ENCODE data around the gene BCL2L12.

Gene BCL2L12

DNA sequence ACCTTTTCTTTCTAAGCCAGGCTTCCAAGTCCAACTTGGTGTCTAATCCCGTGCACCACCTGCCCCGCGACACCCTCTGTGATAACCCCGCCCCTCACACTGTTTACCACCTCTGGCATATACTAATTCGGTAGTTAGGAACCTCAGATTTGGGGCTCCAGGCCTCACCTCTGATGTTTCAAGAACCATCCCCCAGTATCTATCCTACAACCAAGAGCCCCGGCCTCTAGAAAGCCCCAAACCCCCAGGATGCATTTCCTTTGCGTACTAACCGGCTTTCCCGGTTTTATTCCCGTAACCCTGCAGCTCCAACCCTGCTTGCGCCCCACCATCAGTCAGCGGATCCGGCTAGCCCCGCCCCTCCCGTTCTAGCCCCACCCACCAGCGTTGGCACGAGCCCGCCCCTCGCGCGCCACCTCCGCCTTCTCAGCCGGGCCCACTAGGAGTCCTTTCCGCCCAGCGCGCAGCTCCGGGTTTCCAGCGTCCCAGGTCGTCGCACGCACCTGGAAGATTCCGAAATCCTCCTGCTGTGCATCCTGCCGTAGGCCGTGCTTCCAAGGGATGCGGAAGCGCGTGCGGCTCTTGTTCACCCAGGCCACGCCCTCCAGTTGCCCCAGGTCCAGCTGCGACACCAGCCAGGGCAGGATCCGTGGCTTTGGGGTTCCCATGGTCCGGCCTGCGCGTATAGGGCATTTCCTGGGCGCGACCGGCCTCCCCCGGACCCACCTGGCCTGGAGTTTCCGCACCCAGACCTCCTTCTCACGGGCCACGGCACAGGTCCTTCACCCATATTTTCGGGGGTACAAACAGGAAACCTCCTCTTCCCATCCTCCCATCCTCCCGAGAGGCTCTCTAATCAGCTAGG is 1.3 kb upstream of the BCL2L12 start:
- DNase-seq, result peak; percentile 96

DNA sequence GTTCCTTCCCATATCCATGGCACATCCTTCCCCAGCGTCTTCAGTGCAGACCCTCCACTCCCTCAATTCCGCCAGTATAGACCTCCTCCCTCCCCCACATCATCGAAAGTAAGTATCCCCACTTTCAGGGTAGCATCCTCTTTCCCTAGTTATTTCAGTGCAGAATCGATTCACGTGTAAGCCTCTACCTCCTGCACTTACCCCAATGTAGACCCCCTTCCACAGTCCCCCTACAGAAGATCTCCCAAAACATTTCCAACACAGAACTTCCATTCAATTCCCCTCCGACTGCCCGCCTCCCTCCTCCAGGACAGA is 740 bp upstream of the BCL2L12 start:
- DNase-seq, result no peak

DNA sequence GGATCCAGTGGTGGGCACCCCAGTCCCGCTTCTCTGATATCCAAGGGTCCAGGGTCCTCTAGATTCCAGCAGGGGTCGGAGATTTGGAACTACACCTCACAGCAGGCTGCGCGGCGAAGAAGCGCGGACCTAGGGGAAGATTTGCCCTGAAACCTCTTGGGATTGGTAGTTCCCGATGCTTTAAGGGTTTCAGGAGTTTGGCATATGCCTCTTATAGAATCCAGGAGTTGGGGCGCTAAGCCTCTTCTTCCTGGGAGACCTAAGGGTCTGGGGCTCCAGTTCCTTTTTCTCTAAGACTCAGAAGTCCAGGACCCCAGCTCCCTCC is 349 bp downstream of the BCL2L12 start:
- DNase-seq, result no peak

DNA sequence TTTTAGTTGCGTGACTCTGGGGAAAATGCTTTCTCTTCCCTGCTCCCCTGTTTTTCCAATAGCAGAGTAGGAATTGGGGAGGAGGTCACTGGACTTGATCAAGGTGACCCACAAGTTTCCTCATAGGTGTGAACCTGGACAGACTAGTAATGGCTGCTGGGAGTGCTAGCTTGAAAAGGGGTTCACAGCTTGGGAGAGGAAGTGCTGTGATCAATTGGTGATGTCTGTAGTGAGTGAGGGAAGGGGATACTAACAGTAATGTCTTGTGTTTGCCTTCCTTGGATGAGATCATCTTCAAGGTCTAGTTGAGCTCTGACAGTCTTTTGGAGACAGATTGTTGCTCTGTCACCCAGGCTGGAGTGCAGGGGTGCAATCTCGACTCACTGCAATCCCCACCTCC is 1.7 kb downstream of the BCL2L12 start:
- DNase-seq, result no peak

DNA sequence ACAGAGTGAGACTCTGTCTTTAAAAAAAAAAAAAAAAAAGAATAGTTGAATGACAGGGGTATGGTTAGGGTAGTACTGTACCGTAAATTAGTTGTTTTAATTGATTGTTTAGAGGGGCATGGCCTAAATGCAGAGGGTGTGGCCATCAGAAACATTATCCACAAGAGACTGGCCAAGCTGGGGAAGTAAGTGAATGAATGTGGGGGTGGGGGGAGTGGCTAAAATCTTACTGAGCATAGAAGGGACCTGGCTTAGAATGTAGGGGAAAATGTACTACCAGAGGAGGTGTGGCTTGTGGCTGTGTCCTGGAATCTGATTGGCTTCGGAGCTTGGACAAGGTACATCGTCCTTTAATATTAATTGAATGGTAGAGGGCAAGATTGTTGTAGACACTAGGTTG is 3.8 kb downstream of the BCL2L12 start:
- no peak for DNase-seq

- DNase-seq, result peak; percentile 95
Measured at GRCh38 chr19:49672131-49672919, 6.6 kb downstream of the BCL2L12 start.

GRCh38 chr19:49676136-49676783 is 10.5 kb downstream of the BCL2L12 start:
- peak; percentile 94 for DNase-seq

- DNase-seq, result peak; percentile 100
Measured at GRCh38 chr19:49676784-49677230, 11.1 kb downstream of the BCL2L12 start.

DNA sequence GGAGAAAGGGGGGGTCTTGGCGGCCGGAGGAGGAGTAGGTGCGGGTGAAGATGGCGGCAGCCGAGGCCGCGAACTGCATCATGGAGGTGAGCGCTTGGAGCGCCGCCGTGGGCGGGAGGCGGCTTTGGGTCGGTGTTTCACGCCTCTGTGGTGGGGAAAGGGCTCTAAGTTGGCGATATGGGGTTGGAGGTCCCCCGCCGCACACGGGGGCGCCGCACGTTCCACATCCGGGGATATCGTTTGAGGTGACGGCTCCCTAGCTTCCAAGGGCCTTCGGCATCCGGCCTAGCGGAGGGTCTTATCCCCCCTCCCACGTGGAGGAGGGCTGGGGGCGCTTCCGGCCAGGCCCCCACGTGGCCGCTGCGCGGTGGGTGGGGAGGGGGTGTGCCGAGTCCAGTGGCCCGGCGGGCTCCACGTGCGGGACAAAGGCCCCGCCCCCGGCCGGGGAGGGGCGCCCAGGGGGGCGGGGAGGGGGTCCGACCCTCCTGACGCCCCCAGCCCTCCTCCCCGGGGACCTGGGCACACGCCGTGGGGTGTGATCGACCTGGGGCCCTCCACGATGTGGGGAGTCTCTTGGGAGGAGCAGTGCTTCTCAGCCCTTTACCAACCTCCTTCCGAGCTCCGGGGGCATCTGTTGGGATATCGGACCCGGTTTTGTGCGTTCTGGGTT is 11.6 kb downstream of the BCL2L12 start, which contains the start of gene PRMT1:
Gene PRMT1, plus strand, starts transcription at position 41 of the 670 bp plus-strand sequence. Its CDS starts 10 bp downstream, at position 51.
- peak; percentile 73 for DNase-seq

DNA sequence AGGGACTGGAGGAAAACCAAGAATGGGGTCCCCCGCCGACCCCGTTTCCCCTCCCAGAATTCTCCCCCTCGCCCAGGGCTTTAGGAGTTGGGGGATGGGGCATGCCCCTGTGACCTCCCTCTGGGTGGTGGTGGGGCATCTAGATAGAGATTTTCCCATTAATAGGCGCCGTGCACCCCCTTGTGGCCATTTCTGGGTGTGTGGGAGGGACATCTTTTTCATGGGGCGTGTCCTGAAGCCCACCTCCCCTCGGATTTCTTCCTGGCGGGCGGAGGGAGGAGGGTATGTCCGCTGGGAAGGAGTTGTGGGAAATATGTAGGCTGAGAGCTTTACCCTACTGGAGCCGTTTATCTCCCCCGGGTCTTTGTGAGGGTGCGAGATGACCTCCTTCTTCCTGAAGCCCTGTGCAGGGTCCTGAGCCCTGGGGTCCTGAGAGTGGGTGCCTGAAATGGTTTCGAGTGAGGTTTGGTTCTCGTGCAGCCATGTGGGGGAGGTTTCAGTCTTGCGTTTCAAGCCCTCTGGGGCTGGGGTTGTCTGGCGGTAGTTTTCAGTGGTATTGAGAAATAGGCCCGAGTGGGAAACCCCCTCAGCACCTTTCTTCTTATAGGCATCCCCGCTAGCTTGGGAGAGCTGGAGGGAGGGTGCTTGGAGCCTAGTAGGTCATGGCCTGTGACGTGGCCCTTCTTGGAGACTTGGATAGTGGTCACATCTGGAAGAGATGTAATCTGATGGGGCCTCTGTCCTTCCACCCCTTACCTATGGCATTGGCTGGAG is 12.4 kb downstream of the BCL2L12 start:
- DNase-seq, result peak; percentile 92

DNA sequence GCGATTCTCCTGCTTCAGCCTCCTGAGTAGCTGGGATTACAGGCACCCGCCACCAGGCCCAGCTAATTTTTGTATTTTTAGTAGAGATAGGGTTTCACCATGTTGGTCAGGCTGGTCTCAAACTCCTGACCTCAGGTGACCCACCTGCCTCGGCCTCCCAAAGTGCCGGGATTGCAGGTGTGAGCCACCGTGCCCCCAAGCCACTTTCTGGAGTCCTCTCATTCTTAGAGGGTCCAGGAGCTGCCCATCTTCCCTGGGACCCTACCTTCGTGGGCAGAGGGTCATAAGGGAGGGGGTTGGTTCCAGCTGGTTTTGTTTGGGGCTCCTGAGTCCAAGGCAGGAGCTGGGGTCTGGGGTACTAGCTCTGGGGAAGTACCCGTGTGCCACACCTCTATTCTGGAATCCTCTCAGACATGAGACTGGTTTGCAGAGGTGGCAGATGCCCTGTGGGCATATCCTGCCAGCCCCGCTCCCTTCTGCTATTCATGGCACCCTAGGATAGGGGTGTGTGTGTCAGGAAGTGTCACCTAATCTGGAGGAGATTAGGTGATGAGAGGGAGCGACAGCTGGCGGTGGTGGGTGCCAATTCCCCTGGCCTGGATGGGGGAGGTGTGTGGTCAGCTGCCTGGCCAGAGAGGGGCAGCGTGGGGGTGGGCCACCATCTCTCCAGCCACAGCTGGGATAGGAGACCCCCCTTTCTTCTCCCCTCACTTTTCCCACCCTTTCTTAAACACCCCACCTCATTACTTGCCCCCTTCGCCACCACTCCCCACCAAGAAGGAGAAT is 13.4 kb downstream of the BCL2L12 start:
- DNase-seq, result no peak

DNA sequence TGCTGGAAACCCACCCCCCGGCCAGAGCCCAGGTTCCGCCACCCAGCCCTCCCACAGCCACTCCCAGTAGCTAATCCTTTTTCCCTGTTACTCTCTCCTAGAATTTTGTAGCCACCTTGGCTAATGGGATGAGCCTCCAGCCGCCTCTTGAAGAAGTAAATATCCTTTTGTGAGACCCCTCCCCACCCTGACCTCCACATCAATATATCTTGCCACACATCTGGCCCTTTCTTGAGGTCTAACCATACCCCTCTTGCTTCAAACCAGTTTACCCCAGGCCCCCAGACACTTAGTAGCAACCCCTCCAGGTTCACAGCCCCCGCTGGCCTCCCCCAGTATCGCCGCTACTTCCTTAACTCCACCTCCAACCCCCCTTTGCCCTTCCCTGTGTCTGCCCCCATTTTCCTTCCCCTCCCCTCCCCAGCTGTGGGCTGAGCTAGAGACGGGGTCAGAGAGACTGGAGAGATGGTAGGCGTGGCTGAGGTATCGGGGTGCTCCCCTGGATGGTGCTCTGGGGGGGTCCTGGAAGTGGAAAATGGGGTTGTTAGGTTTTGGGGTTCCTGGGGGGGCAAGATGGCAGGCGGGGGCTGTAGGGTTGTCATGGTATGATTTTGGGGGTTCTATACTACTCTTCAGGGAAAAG is 14.2 kb downstream of the BCL2L12 start:
- no peak for DNase-seq

- DNase-seq, result peak; percentile 96
Measured at GRCh38 chr19:49680421-49681351, 15.0 kb downstream of the BCL2L12 start.

DNA sequence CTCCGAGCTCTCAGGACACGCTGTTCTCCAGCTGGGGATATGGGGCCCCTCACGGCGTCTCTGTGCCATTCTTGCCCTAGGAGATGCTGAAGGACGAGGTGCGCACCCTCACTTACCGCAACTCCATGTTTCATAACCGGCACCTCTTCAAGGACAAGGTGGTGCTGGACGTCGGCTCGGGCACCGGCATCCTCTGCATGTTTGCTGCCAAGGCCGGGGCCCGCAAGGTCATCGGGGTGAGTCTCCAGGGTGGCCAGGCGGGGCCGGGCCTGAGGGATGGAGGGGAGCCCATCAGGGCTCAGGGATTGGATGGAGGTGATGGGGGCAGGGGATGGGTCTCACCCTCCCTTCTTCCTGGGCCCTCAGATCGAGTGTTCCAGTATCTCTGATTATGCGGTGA is 16.1 kb downstream of the BCL2L12 start:
- no peak for DNase-seq

- no peak for DNase-seq
Measured at GRCh38 chr19:49682274-49682673, 16.5 kb downstream of the BCL2L12 start.

DNA sequence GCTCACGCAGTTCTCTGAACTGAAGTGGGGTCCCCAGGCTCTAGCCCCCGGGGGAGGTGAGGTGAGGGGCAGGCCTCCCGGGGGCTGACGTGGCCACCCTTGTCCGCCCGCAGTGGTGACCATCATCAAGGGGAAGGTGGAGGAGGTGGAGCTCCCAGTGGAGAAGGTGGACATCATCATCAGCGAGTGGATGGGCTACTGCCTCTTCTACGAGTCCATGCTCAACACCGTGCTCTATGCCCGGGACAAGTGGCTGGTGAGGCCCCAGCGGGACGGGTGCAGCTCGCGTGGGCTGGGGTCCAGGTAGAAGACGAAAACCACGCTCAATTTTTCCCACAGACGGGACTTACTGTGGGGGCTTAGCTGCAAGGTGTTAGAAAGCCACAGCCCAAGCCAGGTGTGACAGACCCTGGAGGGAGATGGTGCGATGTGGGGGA is 18.1 kb downstream of the BCL2L12 start:
- no peak for DNase-seq

DNA sequence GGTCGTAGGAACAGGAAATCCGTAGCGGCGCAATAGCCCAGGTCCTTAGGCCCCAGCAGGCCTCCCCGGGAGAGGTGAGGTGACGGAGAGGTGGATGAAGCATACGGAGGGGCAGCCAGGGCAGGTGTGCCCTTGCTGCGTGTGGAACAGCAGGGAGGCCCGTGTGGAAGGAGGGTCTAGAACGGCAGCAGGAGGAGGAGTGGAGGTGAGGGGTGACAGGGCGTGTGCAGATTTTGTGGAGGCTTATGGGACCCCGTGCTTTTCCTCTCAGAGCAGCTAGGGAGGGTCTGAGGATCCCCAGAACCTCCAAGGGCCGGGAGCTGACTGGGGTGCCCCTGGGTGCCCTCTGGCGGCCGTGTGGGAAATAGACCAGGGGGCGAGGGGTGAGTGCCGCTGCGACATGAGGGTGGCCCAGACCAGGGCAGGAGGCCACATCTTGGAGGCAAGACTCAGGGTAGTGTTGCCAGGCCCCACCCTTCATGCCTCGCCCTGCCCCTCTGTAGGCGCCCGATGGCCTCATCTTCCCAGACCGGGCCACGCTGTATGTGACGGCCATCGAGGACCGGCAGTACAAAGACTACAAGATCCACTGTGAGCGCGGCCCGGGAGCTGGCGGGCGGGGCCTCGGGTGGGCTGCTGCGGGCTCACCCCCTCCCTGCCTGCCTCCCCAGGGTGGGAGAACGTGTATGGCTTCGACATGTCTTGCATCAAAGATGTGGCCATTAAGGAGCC is 18.7 kb downstream of the BCL2L12 start:
- no peak for DNase-seq

GRCh38 chr19:49684983-49685553 is 19.3 kb downstream of the BCL2L12 start:
- DNase-seq, result no peak

All from islet precursor cell (in vitro differentiated cells).